ENCODE data around the gene GOLGA6C.

Gene GOLGA6C

DNA sequence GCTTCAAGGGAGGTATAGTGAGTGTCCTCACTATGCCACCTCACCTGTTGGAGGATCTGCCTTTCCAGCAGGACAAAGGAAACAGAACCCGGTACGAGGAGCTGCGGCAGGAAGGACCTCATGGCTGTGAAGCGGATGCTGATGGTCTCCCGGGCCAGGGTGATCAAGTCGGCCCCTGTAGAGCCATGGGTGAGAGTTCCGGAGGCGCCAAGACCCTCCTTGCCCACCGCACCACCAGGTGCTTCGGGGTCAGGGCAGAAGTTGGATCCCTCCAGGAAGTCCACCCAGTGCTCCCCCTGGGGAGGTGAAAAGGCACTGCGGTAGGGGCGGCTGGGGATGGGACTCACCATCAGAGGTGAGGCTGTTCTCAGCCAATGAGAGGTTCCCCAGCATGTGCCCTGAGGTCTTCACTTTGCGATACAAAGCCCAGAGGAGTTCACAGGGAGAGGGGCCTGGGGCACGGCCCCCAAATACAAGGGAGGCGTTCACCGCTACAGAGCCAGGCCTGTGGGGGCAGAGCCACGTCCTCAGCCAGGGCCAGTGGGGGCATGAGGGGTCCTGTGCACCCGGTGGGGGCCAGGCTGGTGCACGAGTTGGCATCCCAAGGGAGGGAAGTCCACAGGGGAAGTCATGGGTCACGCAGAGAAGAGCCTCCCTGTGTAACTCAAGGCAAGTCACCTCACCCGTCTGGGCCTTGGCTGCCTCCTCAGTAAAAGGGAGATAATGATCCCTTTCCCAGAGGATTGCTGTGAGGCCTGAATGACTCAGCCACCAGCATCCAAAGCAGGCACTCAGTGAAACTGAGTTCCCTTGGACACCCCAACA, 28.7 kb upstream of the GOLGA6C start:
- no peak overlapping the region for H3K4me3 ChIP-seq (ENCODE audit: control insufficient read depth, low read depth, low read length)
- TF ChIP-seq, protein P1, sequence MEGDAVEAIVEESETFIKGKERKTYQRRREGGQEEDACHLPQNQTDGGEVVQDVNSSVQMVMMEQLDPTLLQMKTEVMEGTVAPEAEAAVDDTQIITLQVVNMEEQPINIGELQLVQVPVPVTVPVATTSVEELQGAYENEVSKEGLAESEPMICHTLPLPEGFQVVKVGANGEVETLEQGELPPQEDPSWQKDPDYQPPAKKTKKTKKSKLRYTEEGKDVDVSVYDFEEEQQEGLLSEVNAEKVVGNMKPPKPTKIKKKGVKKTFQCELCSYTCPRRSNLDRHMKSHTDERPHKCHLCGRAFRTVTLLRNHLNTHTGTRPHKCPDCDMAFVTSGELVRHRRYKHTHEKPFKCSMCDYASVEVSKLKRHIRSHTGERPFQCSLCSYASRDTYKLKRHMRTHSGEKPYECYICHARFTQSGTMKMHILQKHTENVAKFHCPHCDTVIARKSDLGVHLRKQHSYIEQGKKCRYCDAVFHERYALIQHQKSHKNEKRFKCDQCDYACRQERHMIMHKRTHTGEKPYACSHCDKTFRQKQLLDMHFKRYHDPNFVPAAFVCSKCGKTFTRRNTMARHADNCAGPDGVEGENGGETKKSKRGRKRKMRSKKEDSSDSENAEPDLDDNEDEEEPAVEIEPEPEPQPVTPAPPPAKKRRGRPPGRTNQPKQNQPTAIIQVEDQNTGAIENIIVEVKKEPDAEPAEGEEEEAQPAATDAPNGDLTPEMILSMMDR (conservative IDR thresholded peaks at IDR 0.05; ENCODE audit: control insufficient read depth, insufficient read depth, low read depth, low read length): no peak
- peak; percentile 15 for DNase-seq (ENCODE audit: low read depth)

- TF ChIP-seq, protein P1 (conservative IDR thresholded peaks at IDR 0.05; ENCODE audit: control insufficient read depth, insufficient read depth, low read depth, low read length): no peak
- no peak overlapping the region for H3K4me3 ChIP-seq (ENCODE audit: control insufficient read depth, low read depth, low read length)
- DNase-seq (ENCODE audit: low read depth): no peak
These were observed 28.2 kb upstream of the GOLGA6C start for GRCh38 chr15:75230016-75230343.

GRCh38 chr15:75230551-75231371, 27.4 kb upstream of the GOLGA6C start:
- TF ChIP-seq, protein P1 (conservative IDR thresholded peaks at IDR 0.05; ENCODE audit: control insufficient read depth, insufficient read depth, low read depth, low read length): no peak
- H3K4me3 ChIP-seq (ENCODE audit: control insufficient read depth, low read depth, low read length): no peak overlapping the region
- DNase-seq (ENCODE audit: low read depth): no peak

- no peak overlapping the region for H3K4me3 ChIP-seq (ENCODE audit: control insufficient read depth, low read depth, low read length)
- TF ChIP-seq, protein P1 (conservative IDR thresholded peaks at IDR 0.05; ENCODE audit: control insufficient read depth, insufficient read depth, low read depth, low read length): no peak
- DNase-seq (ENCODE audit: low read depth): no peak
These were observed 26.3 kb upstream of the GOLGA6C start for GRCh38 chr15:75231836-75232235.

GRCh38 chr15:75232252-75232813, 25.8 kb upstream of the GOLGA6C start:
- TF ChIP-seq, protein P1 (conservative IDR thresholded peaks at IDR 0.05; ENCODE audit: control insufficient read depth, insufficient read depth, low read depth, low read length): no peak
- DNase-seq (ENCODE audit: low read depth): no peak
- H3K4me3 ChIP-seq (ENCODE audit: control insufficient read depth, low read depth, low read length): no peak overlapping the region

GRCh38 chr15:75232826-75233503, 25.2 kb upstream of the GOLGA6C start:
- TF ChIP-seq, protein P1 (conservative IDR thresholded peaks at IDR 0.05; ENCODE audit: control insufficient read depth, insufficient read depth, low read depth, low read length): no peak
- no peak overlapping the region for H3K4me3 ChIP-seq (ENCODE audit: control insufficient read depth, low read depth, low read length)
- no peak for DNase-seq (ENCODE audit: low read depth)
